GM18505 (cell line): ENCODE results near the gene PPL.

Source experiments
- ATAC-seq: cut with Tn5 transposase; IDR thresholded peaks from one replicate; pipeline ENCODE4 v1.9.1; 2021; ENCODE audit not compliant: unreplicated experiment
- POLR2A ChIP-seq: IDR thresholded peaks from 4 replicates; pipeline ENCODE4 v1.6.1; 2011; ENCODE audit warnings: borderline replicate concordance; ENCODE audit not compliant: insufficient read depth, insufficient read length; ENCODE audit errors: extremely low read depth

The PPL gene

GRCh38 chr16:4832698-4833343, 104.1 kb downstream of the PPL start:
- no peak for ATAC-seq
- TF ChIP-seq POLR2A = no peak
